ENCODE data around the gene MRPL46.

GRCh38 chr15:88449581-88449980 is 17.6 kb downstream of the MRPL46 start:
- TF ChIP-seq CTCF (optimal IDR thresholded peaks at IDR 0.05 in 1 of 3, IDR thresholded peaks at IDR 0.05 in 1 of 3, conservative IDR thresholded peaks at IDR 0.05 in 1 of 3; ENCODE audit: extremely low read depth in 1 of 3, insufficient read depth in 2 of 3, low read length in 3 of 3) (no peak), EZH2 (IDR thresholded peaks at IDR 0.05; ENCODE audit: low read length) (no peak)
